ENCODE measurements around the gene ADGRD1. TPM values are rescaled to one million over a fixed set of nuclear protein-coding genes. Genes with fewer than 3 reads are reported as not detected.

The ADGRD1 gene
- polyA plus RNA-seq, 1 of the 3 experiments (the other 2 are of a cell fraction): not detected

- 73% methylated on average over 16 of the region's 30 CpGs for WGBS (ENCODE audit: low lambda C conversion rate)
- Histone ChIP-seq H3K27ac (ENCODE audit: low read depth in 2 of 2, low read length in 1 of 2) (peak overlapping the region in 1 of 2 experiments; percentile 12; a peak in 2 of 4 replicates), H3K79me2 (ENCODE audit: insufficient read depth) (no peaks in the 10 kb centered on the region), H3K4me3 (ENCODE audit: low read depth in 2 of 2, low read length in 1 of 2) (no peak overlapping the region), H3F3A (replicated peaks; ENCODE audit: insufficient read depth) (no peaks in the 10 kb centered on the region), H3K9me2 (no peaks in the 10 kb centered on the region), H3K9ac (no peak overlapping the region), H3K9me3 (no peaks in the 10 kb centered on the region), H2AFZ (ENCODE audit: low read depth) (no peak overlapping the region), H4K20me1 (ENCODE audit: insufficient read depth) (no peaks in the 10 kb centered on the region), H3K4me1 (ENCODE audit: control insufficient read depth in 1 of 2, insufficient read depth in 2 of 2, low read depth in 1 of 2, low read length in 1 of 2) (peaks cover 0 to 39% of the 10 kb centered on the region in 2 experiments; a peak in 1 of 4 replicates), H3K36me3 (replicated peaks in 1 of 2; ENCODE audit: control insufficient read depth in 1 of 2, insufficient read depth in 2 of 2, low read length in 1 of 2) (no peaks in the 10 kb centered on the region), H3K27me3 (ENCODE audit: insufficient read depth) (no peaks in the 10 kb centered on the region), H3K4me2 (no peak overlapping the region)
- TF ChIP-seq RFX5 (IDR thresholded peaks at IDR 0.05; ENCODE audit: low read length): no peak
- TF ChIP-seq FOSL2 (IDR thresholded peaks at IDR 0.05; ENCODE audit: borderline replicate concordance, low read depth): no peak
- no peak for TF ChIP-seq CHD2 (IDR thresholded peaks at IDR 0.05; ENCODE audit: low read length, partially characterized antibody)
- TF ChIP-seq MXI1 (IDR thresholded peaks at IDR 0.05; ENCODE audit: low read depth, low read length): no peak
- no peak for TF ChIP-seq USF2 (IDR thresholded peaks at IDR 0.05; ENCODE audit: borderline replicate concordance, low read depth, low read length)
- TF ChIP-seq CTCF (IDR thresholded peaks at IDR 0.05): no peak
- no peak for TF ChIP-seq FOXJ3 (CRISPR knock-in tag; IDR thresholded peaks at IDR 0.05)
- TF ChIP-seq ELF1 (IDR thresholded peaks at IDR 0.05): no peak
- TF ChIP-seq USF1 (IDR thresholded peaks at IDR 0.05; ENCODE audit: borderline replicate concordance, low read depth): no peak
- TF ChIP-seq PBX3 (IDR thresholded peaks at IDR 0.05): no peak
- TF ChIP-seq NFIC (IDR thresholded peaks at IDR 0.05; ENCODE audit: borderline replicate concordance): no peak
- TF ChIP-seq TAF1 (IDR thresholded peaks at IDR 0.05; ENCODE audit: borderline replicate concordance, low read depth, low read length): no peak
- TF ChIP-seq RAD21 (IDR thresholded peaks at IDR 0.05; ENCODE audit: low read length): no peak
- no peak for TF ChIP-seq REST (IDR thresholded peaks at IDR 0.05; ENCODE audit: low read depth, low read length)
- no peak for TF ChIP-seq GABPA (IDR thresholded peaks at IDR 0.05; ENCODE audit: low read depth)
- TF ChIP-seq ZBTB33 (IDR thresholded peaks at IDR 0.05; ENCODE audit: borderline replicate concordance, low read depth): no peak
- TF ChIP-seq POLR2AphosphoS5 (IDR thresholded peaks at IDR 0.05; ENCODE audit: low read depth, low read length): no peak
- TF ChIP-seq EZH2phosphoT487 (IDR thresholded peaks at IDR 0.05; ENCODE audit: borderline replicate concordance, low read depth): no peak
- CTCF ChIA-PET: interaction anchor here (2.9 to 6.6 kb wide), 4 partner anchors 15 to 323 kb away, joined by 38 to 164 read pairs (median 110); no protein-coding TSS in a partner anchor
- POLR2A ChIA-PET: no interaction called here
- no peak for DNase-seq
Measured at GRCh38 chr12:131130311-131130911, 176.7 kb downstream of the ADGRD1 start.

Data from SK-N-SH (cell line).